Stomach (tissue), 9 donors: ENCODE data around the gene SAMD14. TPM values are rescaled to one million over a fixed set of nuclear protein-coding genes. Genes with fewer than 3 reads are reported as not detected.

Source experiments
- DNase-seq, 2 donors: peaks; one replicate each; pipeline versions ENCODE4 v3.0.0 to v3.0.0-alpha.2; 2013 to 2019
- H3K27ac ChIP-seq, 5 donors: fragments of 200-600 bp in 4 of 5; sonication (generic) in 4 of 5; one replicate each; pipeline ENCODE4 v1.5.1; 2013 to 2019; ENCODE audit warnings: mild to moderate bottlenecking in 1 of 5, moderate library complexity in 1 of 5
- H3K27me3 ChIP-seq, 3 donors: fragments of 200-600 bp; sonication (generic); one replicate each; pipeline ENCODE4 v1.5.1; 2017 to 2019; ENCODE audit warnings: mixed run types in 1 of 3
- H3K36me3 ChIP-seq, 4 donors: fragments of 200-600 bp; sonication (generic); 1 replicate in 3 of 4; 2 replicates in 1 of 4; pipeline ENCODE4 v1.5.1; 2016 to 2019
- H3K4me1 ChIP-seq, 4 donors: fragments of 200-600 bp; sonication (generic); one replicate each; pipeline ENCODE4 v1.5.1; 2016 to 2019
- H3K4me3 ChIP-seq, 4 donors: fragments of 200-600 bp; sonication (generic) in 3 of 4; one replicate each; pipeline ENCODE4 v1.5.1; 2016 to 2019; ENCODE audit warnings: mild to moderate bottlenecking in 1 of 4
- H3K9me3 ChIP-seq, 4 donors: fragments of 200-600 bp; sonication (generic); one replicate each; pipeline ENCODE4 v1.5.1; 2016 to 2019
- EP300 ChIP-seq: sonication (generic); formaldehyde crosslinking; IDR thresholded peaks from one replicate; pipeline ENCODE4 v1.6.1; 2017; ENCODE audit warnings: antibody characterized with exemption
- POLR2A ChIP-seq, 4 donors: fragments of 450-650 bp; IDR thresholded peaks; one replicate each; pipeline ENCODE4 v1.6.1; 2016; ENCODE audit warnings: antibody characterized with exemption in 4 of 4, control low read depth in 2 of 4, mild to moderate bottlenecking in 1 of 4, moderate library complexity in 1 of 4
- POLR2AphosphoS5 ChIP-seq, 3 donors: sonication (generic); formaldehyde crosslinking; IDR thresholded peaks; one replicate each; pipeline ENCODE4 v1.6.1; 2016; ENCODE audit warnings: antibody characterized with exemption in 3 of 3
- WGBS, 5 donors: extraction: QIAGEN DNeasy Blood & Tissue Kit in 3 of 5; methylation state at CpG; one replicate each; pipeline versions ENCODE4 v1.1.5 to v1.1.7; 2013 to 2018; 5-methylcytosine and 5-hydroxymethylcytosine counted together
- intact Hi-C: fragments of 100-400 bp; cut with DNase I; formaldehyde crosslinking; loops from one replicate; pipeline ENCODE4 v1.15.1; 2023; ENCODE audit warnings: low total_unique reads
- polyA plus RNA-seq, 3 donors: library from polyadenylated mRNA; stranded (reverse); fragments of 200-250 nt; gene quantifications; one replicate each; pipeline ENCODE4 v1.2.3, GENCODE V29; 2013
- total RNA-seq, 5 donors: library from RNA; depleted of rRNA; stranded (reverse); fragments of >200 nt; gene quantifications; one replicate each; pipeline versions ENCODE4 v1.1.0 to v1.2.3, GENCODE V29; 2014 to 2016
- TF ChIP-seq, protein P1 (sequence below), 7 experiments: fragments of 450-650 bp in 4 of 7; fragments of 200-600 bp in 3 of 7; sonication (generic) in 3 of 7; IDR thresholded peaks; one replicate each; pipeline ENCODE4 v1.5.1; 2016 to 2019; ENCODE audit warnings: antibody characterized with exemption in 7 of 7, control low read depth in 2 of 7, mild to moderate bottlenecking in 1 of 7
- donor health status: healthy with polysubstance abuse.
- donor health status: Bipolar disorder and iron deficiency.
- donor health status: healthy.

Gene SAMD14
- total and polyA plus RNA-seq, 8 donors: 1.3 to 87.0 (median 1.8) TPM; not detected in 2

DNA sequence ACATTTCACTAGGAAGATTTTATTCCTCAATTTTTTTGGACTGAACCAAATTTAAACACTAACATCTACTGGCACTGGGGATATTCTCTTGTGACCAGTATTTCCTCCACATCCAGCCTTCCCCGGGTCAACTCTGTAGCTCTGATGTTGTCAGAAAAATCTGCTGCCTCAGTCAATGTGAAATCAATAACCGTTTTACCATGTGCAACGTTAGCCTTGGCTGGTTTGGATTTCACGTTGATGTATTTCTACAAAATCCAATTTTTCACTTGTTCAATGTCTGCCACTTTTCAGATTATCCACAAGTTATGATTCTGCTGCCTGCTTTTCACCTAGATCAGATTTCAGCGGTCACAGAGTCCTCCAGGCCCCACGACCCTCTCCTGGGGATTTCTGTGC lies 43.0 kb upstream of the SAMD14 start:
- Histone ChIP-seq H3K4me3 (no peak overlapping the region), H3K27ac (peak overlapping the region in 4 of 5 donors; percentile 68 to 82 (median 80)), H3K27me3 (no peaks in the 10 kb centered on the region), H3K4me1 (peaks cover 27 to 68% (median 36%) of the 10 kb centered on the region in 4 donors), H3K36me3 (no peaks in the 10 kb centered on the region), H3K9me3 (no peaks in the 10 kb centered on the region)
- TF ChIP-seq EP300: no peak
- TF ChIP-seq POLR2AphosphoS5 (IDR thresholded peaks at IDR 0.05): no peak
- TF ChIP-seq, protein P1, sequence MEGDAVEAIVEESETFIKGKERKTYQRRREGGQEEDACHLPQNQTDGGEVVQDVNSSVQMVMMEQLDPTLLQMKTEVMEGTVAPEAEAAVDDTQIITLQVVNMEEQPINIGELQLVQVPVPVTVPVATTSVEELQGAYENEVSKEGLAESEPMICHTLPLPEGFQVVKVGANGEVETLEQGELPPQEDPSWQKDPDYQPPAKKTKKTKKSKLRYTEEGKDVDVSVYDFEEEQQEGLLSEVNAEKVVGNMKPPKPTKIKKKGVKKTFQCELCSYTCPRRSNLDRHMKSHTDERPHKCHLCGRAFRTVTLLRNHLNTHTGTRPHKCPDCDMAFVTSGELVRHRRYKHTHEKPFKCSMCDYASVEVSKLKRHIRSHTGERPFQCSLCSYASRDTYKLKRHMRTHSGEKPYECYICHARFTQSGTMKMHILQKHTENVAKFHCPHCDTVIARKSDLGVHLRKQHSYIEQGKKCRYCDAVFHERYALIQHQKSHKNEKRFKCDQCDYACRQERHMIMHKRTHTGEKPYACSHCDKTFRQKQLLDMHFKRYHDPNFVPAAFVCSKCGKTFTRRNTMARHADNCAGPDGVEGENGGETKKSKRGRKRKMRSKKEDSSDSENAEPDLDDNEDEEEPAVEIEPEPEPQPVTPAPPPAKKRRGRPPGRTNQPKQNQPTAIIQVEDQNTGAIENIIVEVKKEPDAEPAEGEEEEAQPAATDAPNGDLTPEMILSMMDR (IDR thresholded peaks at IDR 0.05): no peak
- no peak for TF ChIP-seq POLR2A (IDR thresholded peaks at IDR 0.05)
- DNase-seq: no peak
- intact Hi-C loops: no loop called here
- 68 to 80% (median 74%) methylated on average over 6 of the region's 6 CpGs for WGBS, 5 donors

DNA sequence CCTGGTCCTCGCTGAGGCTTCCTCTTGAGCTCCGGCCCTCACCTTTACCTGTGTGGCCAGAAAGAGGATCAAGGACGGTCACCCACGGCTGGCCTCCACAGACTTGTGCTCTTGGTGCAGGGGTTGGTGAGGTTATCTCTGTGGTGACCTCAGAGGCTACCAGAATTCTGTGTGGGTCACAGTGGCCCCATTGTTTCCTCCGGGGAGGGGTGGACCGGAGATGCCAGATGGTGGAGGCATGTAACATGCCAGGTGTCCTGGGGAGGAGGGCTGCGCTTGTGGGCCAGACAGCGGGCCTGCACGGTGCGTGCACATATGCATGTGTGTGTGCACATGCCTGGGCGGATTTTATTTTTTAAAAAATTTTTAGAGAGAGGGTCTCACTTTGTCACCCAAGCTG lies 42.2 kb upstream of the SAMD14 start:
- no peaks in the 10 kb centered on the region for H3K36me3 ChIP-seq
- H3K27ac ChIP-seq: peak overlapping the region in 1 of 5 donors; percentile 15
- no peaks in the 10 kb centered on the region for H3K27me3 ChIP-seq
- no peaks in the 10 kb centered on the region for H3K9me3 ChIP-seq
- 79 to 91% (median 84%) methylated on average over 8 to 11 of the region's 11 CpGs for WGBS, 5 donors
- DNase-seq: no peak
- peaks cover 19 to 68% (median 31%) of the 10 kb centered on the region in 4 donors for H3K4me1 ChIP-seq
- TF ChIP-seq POLR2AphosphoS5 (IDR thresholded peaks at IDR 0.05) (no peak), POLR2A (IDR thresholded peaks at IDR 0.05) (no peak), EP300 (no peak)
- TF ChIP-seq, protein P1 (IDR thresholded peaks at IDR 0.05): no peak
- H3K4me3 ChIP-seq: no peak overlapping the region
- intact Hi-C loops: no loop called here

DNA sequence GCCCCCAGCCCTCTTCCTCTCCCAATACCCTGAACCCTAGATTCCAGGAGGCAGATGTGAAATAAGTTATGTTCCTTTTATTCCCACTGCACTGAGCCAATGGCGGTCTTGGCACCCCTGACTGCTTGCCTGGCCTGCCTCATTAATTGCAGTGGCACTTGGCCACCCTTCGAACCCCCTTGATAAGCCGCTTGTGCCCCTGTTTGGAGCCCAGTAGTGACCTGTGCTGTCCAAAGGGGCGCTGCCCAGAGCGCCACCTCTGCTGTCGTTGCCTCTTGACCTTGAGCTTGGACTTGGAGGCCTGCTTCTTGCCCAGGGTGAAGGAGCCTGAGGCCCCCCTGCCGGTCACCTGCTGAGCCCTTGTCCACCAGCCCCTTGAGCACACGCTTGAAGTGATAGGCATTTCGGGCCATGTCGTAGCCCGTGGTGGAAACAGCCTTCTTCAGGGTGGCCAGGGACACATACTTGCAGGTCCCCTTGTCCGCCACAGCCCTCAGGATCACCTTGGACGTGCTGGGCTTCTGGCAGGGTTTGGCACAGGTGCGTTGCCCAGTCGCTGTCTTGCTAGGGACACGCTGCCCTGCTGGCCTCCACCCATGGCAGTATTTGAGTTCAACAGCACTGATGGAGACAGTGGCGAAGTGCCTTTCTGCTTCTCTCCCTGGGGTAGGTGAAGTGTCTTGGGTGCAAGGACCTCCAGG lies 41.6 kb upstream of the SAMD14 start:
- peaks cover 14 to 66% (median 28%) of the 10 kb centered on the region in 4 donors for H3K4me1 ChIP-seq
- intact Hi-C loops: no loop called here
- no peaks in the 10 kb centered on the region for H3K36me3 ChIP-seq
- no peaks in the 10 kb centered on the region for H3K9me3 ChIP-seq
- 86 to 92% (median 89%) methylated on average over 17 of the region's 17 CpGs for WGBS, 5 donors
- H3K4me3 ChIP-seq: no peak overlapping the region
- no peak for TF ChIP-seq EP300
- no peak for TF ChIP-seq POLR2AphosphoS5 (IDR thresholded peaks at IDR 0.05)
- no peak for TF ChIP-seq POLR2A (IDR thresholded peaks at IDR 0.05)
- TF ChIP-seq, protein P1 (IDR thresholded peaks at IDR 0.05): no peak
- H3K27ac ChIP-seq: peak overlapping the region in 1 of 5 donors; percentile 15
- no peaks in the 10 kb centered on the region for H3K27me3 ChIP-seq
- no peak for DNase-seq

DNA sequence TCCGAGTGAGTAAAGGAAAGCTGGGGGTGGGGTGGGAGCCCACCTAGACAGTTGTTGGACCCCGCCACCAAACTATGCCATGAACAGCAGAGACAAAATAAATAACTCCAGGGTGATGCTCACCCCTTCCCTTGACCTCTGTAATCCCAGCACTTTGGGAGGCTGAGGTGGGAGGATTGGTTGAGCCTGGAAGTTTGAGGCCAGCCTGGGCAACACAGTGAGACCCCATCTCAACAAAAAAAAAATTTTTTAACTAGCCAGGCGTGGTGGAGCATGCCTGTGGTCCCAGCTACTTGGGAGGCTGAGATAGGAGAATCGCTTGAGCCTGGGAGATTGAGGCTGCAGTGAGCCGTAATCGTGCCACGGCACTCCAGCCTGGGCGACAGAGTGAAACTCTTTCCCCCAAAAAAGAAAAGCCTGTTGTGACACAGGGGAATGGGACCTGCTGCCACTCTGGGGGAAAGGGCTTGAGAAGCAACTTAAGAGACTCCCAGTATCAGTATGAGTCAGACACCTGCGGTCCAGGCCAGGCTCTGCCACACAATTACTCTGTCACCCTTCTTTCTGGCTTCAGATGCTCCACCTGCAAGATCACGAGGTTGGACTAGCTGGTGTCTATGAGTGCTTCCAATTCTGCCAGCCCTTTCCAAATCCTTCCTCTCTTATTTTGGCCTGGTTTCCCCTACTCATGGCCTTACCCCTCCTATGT lies 40.9 kb upstream of the SAMD14 start:
- Histone ChIP-seq H3K36me3 (no peaks in the 10 kb centered on the region), H3K4me1 (peaks cover 10 to 66% (median 26%) of the 10 kb centered on the region in 4 donors), H3K27me3 (no peaks in the 10 kb centered on the region), H3K27ac (peak overlapping the region in 1 of 5 donors; percentile 15), H3K9me3 (no peaks in the 10 kb centered on the region), H3K4me3 (no peak overlapping the region)
- 82 to 89% (median 86%) methylated on average over 10 of the region's 10 CpGs for WGBS, 5 donors
- TF ChIP-seq, protein P1 (IDR thresholded peaks at IDR 0.05): no peak
- TF ChIP-seq POLR2AphosphoS5 (IDR thresholded peaks at IDR 0.05) (no peak), POLR2A (IDR thresholded peaks at IDR 0.05) (no peak), EP300 (no peak)
- intact Hi-C loops: no loop called here
- DNase-seq: no peak
